NOMO-1 treated with dmso at 0.1 percent for 144 hours (cell line): ENCODE measurements around the gene TMOD1.

ENCODE experiments used
- DNase-seq: peaks from one replicate; lab custom pipeline; 2025; ENCODE audit not compliant: unreplicated experiment; lab: John Stamatoyannopoulos, UW

TMOD1 gene

DNA sequence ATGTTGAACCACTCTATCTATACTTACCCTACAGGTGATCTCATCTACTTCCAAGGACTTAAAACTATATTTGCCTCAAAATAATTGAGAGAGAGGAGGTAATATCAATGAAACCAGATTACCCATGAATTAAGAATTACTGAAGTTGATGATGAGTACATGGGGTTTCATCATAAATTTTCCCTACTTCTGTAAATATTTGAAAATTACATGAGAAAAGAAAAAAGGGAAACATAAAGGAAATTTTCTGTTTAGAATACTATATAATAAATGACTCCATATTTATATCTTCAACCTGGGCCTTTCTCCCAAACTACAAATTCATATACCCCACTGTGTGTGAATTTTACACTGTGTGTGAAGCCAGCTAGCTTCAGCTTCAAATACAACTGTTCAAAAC is 129.1 kb downstream of the TMOD1 start:
- DNase-seq: no peak

DNA sequence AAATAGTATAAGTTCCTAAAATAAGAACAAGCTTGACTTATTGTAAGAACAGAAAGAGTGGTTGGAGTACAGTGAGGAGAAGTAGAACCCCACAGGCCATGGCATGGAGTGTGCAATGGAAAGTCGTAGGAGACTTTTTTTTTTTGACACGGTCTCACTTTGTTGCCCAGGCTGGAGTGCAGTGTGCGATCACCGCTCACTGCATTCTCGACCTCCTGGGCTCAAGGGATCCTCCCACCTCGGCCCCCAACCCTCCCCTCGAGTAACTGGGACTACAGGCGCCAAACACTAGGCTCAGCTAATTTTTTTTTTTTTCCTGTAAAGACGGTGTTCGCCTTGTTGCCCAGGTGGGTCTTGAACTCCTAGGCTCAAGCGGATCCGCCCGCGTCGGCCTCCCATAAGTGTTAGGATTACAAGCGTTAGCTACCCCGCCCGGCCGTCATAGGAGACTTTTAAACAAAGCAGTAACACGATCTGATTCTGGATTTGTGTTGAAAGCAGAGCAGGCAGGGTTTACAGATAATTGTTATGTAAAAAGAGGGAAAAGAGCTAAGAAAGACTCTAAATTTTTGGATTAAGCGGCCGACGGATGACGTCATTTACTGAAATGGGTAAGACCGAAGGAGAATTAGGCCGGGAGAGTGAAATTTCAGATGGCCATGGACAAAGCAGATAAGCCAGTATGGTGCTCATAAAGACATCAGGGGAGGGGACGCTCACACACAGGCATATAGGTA is 130.9 kb downstream of the TMOD1 start:
- DNase-seq: peak; percentile 40

DNA sequence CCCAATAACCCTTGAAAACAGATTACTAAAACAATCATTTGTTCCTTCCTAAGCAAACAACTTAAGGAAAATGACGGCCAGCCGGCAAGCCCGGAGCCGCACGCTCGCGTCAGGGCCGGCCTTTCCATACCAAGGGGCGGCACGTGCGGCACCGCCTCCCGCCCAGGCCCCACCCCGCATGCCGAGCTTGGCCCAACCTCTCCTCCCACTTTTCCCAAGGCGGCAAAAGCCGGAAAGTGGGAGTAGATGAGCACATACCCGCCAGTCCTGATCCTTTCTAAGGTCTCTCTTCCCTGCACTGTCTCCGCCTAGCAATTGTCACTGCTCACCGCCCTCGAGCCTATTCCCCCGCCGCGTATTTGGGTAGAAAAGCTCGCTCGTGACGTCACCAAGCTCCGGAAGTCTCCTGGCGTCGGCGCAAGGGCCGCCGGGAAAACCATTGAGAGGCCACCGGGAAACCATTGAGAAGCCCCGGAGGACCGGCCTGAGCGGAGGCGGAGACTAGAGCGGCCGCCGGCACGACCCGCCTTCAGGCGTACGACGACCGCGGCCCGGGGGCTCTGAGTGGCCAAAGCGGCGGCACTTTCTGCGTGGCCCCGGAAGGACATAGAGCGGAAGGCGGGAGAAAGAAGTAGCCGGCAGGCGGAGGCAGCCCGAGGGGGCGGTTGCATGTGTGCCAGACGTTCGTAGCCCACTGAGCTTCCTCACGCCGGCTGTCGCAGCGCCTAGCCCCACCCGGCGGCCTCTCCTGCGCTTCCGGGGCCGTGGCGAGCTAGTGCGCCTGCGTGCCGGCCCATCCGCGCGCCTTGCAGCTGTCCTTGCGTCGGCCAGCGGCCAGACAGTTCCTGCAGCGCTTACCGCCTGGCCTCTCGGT is 131.8 kb downstream of the TMOD1 start, which contains the start of the genes NCBP1 and TSTD2:
Gene NCBP1, plus strand, starts transcription at position 837 of the 874 bp plus-strand sequence. CDS start 61 bp downstream, outside the sequence.
Gene TSTD2, minus strand, starts transcription at position 384 of the 874 bp plus-strand sequence. CDS start 5,806 bp downstream, outside the sequence.
- DNase-seq: peak; percentile 99

- DNase-seq: no peak
These were observed 132.5 kb downstream of the TMOD1 start for GRCh38 chr9:97633859-97634490.

DNA sequence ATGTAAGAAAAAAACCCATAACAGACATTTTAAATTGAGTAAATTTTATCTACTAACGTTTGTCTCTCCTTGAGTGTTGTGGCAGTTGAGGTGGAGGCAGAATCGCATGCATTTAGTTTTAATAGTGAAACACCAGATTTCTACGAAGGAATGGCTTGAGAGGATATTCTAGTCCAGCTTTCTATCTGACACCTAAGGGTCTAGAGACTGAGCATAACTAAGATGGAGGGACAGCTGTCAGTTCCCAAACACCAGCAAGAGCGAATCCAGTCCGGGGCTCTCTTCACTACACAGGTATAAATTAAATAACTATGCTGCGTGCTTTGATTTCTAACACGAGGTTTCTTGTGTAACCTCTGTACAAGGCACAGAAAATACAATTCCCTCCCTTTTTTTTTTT is 133.6 kb downstream of the TMOD1 start:
- no peak for DNase-seq

- no peak for DNase-seq
These were observed 135.4 kb downstream of the TMOD1 start for GRCh38 chr9:97636903-97637302.

- DNase-seq: no peak
These were observed 137.2 kb downstream of the TMOD1 start for GRCh38 chr9:97638666-97639065.

- no peak for DNase-seq
These were observed 138.9 kb downstream of the TMOD1 start for GRCh38 chr9:97640325-97640724.

DNA sequence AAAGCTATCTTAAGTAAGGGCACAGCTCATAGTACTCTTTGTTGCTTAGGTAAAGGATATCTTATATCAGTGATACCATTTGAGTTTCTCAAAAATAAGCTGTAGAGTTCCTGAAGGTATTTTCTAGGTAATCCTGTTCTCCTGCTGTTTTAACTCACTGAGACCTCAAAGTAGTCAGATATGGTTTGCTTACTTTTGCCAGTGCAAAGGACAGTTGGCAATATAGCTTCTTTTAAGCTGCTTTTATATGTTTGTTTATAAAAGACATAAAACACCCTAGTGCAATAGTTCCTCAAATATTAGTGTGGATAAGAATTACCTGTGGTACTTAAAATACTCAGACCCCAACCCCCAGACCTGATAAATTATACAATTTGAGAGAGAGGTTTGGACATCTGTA is 144.3 kb downstream of the TMOD1 start:
- DNase-seq: no peak

DNA sequence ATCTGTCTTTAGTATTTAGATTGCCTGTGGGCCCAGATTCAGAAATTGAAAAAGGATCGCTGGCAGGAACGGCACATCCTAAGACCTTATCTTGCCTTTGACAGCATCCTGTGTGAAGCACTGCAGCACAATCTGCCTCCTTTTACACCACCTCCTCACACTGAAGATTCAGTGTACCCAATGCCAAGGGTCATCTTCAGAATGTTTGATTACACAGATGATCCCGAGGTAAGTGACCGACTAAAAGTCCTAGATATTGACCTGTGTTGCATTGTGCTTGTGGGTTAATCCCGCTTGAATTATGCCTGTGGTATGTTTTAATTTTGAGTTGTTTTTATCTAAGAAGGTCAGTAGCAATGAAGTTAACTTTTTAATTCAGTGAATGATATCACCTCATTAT is 146.5 kb downstream of the TMOD1 start:
- no peak for DNase-seq
